CD4-positive, alpha-beta T cell treated with Interleukin-21 for 1 hour (primary cell): ENCODE data around the gene NAALADL2.
"Not testable (repeated sequence)": the region's sequence is repeated elsewhere in the genome, so short reads cannot be mapped to it uniquely, and the experiment has no call there.

Experiments
- DNase-seq: peaks from one replicate; pipeline ENCODE4 v3.0.0-alpha.2; 2020

Gene NAALADL2

GRCh38 chr3:175077216-175077615, 218.1 kb downstream of the NAALADL2 start:
- DNase-seq = no peak

- DNase-seq = no peak
These were observed 223.5 kb downstream of the NAALADL2 start for GRCh38 chr3:175082631-175083030.

GRCh38 chr3:175087128-175087527, 228.0 kb downstream of the NAALADL2 start:
- not testable (repeated sequence) for DNase-seq

- no peak for DNase-seq
These were observed 229.7 kb downstream of the NAALADL2 start for GRCh38 chr3:175088766-175089380.

GRCh38 chr3:175091426-175092114, 232.4 kb downstream of the NAALADL2 start:
- no peak for DNase-seq

GRCh38 chr3:175093748-175094147, 234.6 kb downstream of the NAALADL2 start:
- no peak for DNase-seq

DNA sequence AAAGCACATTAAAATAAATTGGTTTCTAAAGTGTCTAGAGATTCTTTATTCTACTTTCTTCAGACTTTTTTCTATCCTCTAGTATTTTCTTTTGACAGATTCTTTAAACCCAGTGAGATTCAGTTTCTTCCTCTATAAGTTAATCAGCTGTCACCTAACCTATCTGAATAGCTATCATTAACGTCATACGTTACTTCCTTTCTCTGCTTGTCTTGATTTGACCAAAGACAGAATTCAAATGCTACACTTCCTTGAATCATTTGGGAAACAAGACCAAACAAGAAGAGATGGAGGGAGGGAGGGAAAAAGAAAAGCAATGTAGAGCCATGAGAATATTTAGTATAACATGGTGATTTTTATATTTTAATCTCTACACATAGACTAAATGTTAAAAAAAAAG, 235.2 kb downstream of the NAALADL2 start:
- DNase-seq = no peak

DNA sequence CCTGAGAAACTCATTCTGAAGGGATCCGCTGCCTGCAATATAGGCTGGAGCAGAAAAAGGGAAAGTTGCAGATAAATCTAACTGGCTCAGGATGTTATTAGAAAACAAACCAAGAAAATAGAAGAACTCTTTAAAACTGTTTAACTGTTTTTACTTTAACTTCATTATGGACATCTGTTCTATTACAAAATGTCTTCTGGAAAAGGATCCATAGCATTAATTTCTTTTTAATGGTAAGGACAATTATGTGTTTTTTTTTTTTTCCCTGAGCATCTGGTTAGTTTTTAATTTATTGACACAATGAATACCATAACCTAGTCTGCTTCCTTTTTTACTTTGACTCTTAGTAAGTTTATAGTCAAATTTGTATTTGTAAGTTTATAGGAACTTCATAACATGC, 239.5 kb downstream of the NAALADL2 start:
- DNase-seq = no peak

DNA sequence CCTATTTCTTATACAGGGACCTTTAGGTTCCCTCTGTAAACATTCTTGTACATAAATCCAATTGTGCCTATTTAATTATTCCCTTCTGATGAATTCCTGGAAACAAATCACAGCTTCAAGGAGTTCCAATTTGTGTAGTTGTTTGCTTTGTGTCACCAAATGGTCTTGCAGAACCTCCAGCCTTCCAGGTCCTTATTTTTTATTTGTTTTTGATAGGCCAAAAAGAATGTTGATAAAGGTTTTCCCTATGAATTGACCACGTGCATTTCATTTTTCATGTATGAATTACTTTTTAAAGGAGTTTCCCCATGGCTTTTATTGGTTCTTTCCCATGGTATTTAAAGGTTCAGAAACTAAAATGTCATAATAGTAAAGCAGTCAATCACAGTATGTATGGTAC, 243.0 kb downstream of the NAALADL2 start:
- DNase-seq = no peak

DNA sequence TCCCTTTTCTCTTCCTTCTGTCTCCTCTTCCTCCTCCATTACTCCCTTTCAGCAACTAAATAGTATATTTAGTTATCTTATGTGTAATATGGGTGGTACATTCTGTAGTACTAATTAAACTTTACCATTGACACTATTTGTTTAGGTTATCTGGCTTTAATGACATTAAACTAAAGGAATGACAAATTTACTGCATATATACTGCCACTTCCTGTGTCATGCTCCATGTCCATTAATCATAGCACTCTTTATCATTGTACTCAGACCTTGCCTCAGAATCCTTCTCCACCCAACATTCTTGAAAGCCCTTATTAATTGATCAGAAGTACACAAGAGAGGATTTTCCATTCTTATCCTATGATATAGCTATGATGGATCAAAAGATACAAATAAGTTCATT, 244.2 kb downstream of the NAALADL2 start:
- DNase-seq = no peak

- no peak for DNase-seq
These were observed 245.9 kb downstream of the NAALADL2 start for GRCh38 chr3:175105066-175105465.

GRCh38 chr3:175107231-175107630, 248.1 kb downstream of the NAALADL2 start:
- no peak for DNase-seq

- no peak for DNase-seq
These were observed 248.9 kb downstream of the NAALADL2 start for GRCh38 chr3:175107995-175108394.

- DNase-seq = no peak
These were observed 249.5 kb downstream of the NAALADL2 start for GRCh38 chr3:175108613-175109151.

DNA sequence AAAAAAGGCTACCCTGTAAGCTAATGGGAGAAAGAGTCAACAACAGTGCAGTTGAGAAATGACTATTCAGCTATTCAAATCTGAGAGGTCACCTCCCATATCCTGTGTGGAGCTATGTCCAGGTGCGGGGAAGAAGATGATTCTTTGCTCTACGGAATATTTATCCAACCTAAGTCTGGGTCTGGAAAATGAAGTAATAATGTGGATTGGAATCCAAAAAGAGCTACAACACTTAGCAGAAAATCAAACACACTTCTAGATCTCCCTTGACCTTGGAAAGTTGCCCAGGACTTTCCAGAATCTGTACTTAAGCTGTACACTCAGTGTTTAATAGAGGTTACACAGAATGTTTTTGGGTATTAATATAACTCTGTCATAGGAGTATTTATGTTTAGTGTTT, 251.9 kb downstream of the NAALADL2 start:
- no peak for DNase-seq

DNA sequence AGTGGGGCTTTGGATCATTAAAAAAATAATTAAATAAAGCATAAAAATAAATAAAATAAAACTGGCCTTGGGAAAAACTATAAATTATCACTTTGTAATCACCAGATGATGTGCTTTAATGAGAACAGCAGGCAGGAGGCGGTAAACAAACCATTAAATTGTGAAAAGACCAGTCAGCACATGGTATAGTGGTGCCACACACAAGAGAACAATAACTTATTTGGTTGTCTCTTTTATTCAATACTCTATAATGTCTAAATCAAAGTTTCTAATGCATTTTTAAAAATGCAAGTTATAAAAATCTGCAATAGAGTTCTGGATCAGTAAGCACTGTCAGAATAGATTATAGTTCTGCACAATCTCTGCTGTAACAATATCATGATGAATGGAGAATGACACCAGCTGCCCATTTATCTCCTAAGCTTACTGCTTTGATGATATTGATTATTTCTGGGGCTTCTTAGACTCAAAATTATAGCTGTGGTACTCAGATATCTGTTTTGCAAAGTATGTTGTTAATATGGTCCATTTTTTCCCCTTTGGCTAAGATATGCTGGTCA, 259.3 kb downstream of the NAALADL2 start:
- DNase-seq = no peak

- DNase-seq = no peak
These were observed 262.1 kb downstream of the NAALADL2 start for GRCh38 chr3:175121225-175121624.

- DNase-seq = no peak
These were observed 268.0 kb downstream of the NAALADL2 start for GRCh38 chr3:175127075-175127662.

DNA sequence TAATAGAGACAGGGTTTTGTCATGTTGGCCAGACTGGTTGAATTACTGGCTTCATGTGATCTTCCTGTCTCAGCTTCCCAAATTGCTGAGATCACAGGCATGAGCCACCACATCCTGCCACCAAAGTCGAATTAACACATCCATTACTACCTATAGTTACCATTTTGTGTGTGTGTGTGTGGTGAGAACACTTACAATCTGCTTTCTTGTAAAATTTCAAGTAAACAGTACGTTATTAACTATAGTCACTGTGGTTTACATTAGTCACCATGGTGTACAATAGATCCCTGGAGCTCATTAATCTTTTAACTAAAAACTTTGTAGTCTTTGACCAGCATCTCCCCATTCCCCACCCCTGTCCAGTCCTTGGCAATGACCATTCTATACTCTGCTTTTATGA, 270.0 kb downstream of the NAALADL2 start:
- no peak for DNase-seq

DNA sequence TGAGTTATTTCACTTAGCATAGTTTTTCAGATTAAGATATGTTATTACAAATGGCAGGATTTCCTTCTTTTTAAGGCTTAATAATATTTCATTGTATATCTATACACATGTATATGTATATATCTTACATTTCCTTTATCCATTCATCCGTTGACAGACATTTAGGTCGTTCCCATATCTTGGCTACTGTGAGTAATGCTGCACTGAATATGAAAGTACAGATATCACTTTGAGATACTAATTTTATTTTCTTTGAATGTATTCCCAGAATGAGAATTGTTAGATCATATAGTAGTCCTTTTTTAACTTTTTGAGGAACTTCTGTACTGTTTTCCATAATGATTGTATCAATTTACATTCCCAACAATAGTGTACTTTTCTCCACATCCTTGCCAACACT, 270.4 kb downstream of the NAALADL2 start:
- no peak for DNase-seq

DNA sequence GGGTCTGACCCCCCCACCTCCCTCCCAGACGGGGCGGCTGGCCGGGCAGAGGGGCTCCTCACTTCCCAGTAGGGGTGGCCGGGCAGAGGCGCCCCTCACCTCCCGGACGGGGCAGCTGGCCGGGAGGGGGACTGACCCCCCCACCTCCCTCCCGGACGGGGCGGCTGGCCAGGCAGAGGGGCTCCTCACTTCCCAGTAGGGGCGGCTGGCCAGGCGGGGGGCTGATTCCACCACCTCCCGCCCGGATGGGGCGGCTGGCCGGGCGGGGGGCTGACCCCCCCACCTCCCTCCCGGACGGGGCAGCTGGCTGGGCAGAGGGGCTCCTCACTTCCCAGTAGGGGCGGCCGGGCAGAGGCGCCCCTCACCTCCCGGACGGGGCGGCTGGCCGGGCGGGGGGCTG, 272.7 kb downstream of the NAALADL2 start:
- not testable (repeated sequence) for DNase-seq

DNA sequence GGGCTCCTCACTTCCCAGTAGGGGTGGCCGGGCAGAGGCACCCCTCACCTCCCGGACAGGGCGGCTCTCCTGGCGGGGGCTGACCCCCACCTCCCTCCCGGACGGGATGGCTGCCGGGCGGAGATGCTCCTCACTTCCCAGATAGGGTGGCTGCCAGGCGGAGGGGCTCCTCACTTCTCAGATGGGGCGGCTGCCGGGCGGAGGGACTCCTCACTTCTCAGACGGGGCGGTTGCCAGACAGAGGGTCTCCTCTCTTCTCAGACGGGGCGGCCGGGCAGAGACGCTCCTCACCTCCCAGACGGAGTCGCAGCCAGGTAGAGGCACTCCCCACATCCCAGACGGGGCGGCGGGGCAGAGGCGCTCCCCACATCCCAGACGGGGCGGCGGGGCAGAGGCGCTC, 273.6 kb downstream of the NAALADL2 start:
- not testable (repeated sequence) for DNase-seq

DNA sequence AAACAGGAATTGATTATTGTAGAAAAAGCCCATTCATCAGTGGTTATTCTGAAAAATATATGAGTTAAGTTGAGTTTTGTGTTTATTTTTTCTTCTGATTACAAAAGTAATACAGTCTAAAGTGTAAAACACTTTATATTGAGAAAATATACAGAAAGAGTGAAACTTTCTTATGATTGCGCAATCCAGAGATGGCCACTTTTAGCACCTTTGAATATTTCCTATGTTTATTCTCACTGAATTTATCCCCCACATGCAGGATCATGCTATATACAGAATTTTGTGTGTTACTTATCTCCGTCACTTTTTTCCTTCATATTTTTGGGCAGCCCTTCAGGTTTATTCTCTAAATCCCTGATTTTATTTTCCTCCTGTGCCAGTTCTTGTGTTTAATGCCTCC, 285.2 kb downstream of the NAALADL2 start:
- DNase-seq = no peak

- DNase-seq = no peak
These were observed 287.1 kb downstream of the NAALADL2 start for GRCh38 chr3:175146258-175146657.
